Cortex of kidney (tissue), 1 donor: ENCODE measurements around the gene FRMD5.

Experiments
- DNase-seq: peaks from one replicate; lab custom pipeline; 2025; lab: John Stamatoyannopoulos, UW

Gene FRMD5

GRCh38 chr15:43974852-43975251 is 220.2 kb downstream of the FRMD5 start:
- no peak for DNase-seq

GRCh38 chr15:43969802-43970375 is 225.2 kb downstream of the FRMD5 start:
- DNase-seq = no peak

- DNase-seq = no peak
Measured at GRCh38 chr15:43968551-43968950, 226.5 kb downstream of the FRMD5 start.

GRCh38 chr15:43966646-43967045 is 228.4 kb downstream of the FRMD5 start:
- no peak for DNase-seq

GRCh38 chr15:43958861-43959330 is 236.2 kb downstream of the FRMD5 start:
- DNase-seq = no peak

GRCh38 chr15:43957724-43958123 is 237.3 kb downstream of the FRMD5 start:
- DNase-seq = no peak

GRCh38 chr15:43955140-43955539 is 239.9 kb downstream of the FRMD5 start:
- no peak for DNase-seq

GRCh38 chr15:43954181-43954621 is 240.9 kb downstream of the FRMD5 start:
- DNase-seq = no peak

GRCh38 chr15:43953402-43953801 is 241.7 kb downstream of the FRMD5 start:
- no peak for DNase-seq

GRCh38 chr15:43950531-43950930 is 244.5 kb downstream of the FRMD5 start:
- no peak for DNase-seq

GRCh38 chr15:43948691-43949325 is 246.3 kb downstream of the FRMD5 start:
- DNase-seq = no peak

- no peak for DNase-seq
Measured at GRCh38 chr15:43943511-43943910, 251.6 kb downstream of the FRMD5 start.

- no peak for DNase-seq
Measured at GRCh38 chr15:43942194-43942593, 252.9 kb downstream of the FRMD5 start.

- DNase-seq = no peak
Measured at GRCh38 chr15:43941555-43941954, 253.5 kb downstream of the FRMD5 start.

GRCh38 chr15:43941071-43941470 is 254.0 kb downstream of the FRMD5 start:
- DNase-seq = no peak

- DNase-seq = no peak
Measured at GRCh38 chr15:43939070-43939469, 256.0 kb downstream of the FRMD5 start.

GRCh38 chr15:43934480-43934879 is 260.6 kb downstream of the FRMD5 start:
- no peak for DNase-seq

- DNase-seq = no peak
Measured at GRCh38 chr15:43932907-43933306, 262.2 kb downstream of the FRMD5 start.

GRCh38 chr15:43931790-43932435 is 263.2 kb downstream of the FRMD5 start:
- no peak for DNase-seq

GRCh38 chr15:43931119-43931518 is 264.0 kb downstream of the FRMD5 start:
- DNase-seq = no peak

- no peak for DNase-seq
Measured at GRCh38 chr15:43930556-43930955, 264.5 kb downstream of the FRMD5 start.

GRCh38 chr15:43930079-43930478 is 265.0 kb downstream of the FRMD5 start:
- no peak for DNase-seq

GRCh38 chr15:43928152-43928551 is 266.9 kb downstream of the FRMD5 start:
- DNase-seq = no peak
